Osteoblast (primary cell): ENCODE data around the gene SMOC1. TPM values are rescaled to one million over a fixed set of nuclear protein-coding genes. Genes with fewer than 3 reads are reported as not detected.
"Not testable (repeated sequence)": the region's sequence is repeated elsewhere in the genome, so short reads cannot be mapped to it uniquely, and the experiment has no call there.

Experiments
- DNase-seq: peaks from one replicate; pipeline ENCODE4 v3.0.0; 2011; ENCODE audit warnings: low spot score, mixed read lengths; ENCODE audit not compliant: insufficient read length; ENCODE audit errors: missing footprints
- H2AFZ ChIP-seq: 2 replicates; pipeline ENCODE4 v1.6.0; 2011; ENCODE audit warnings: mild to moderate bottlenecking, low read length
- H3K27ac ChIP-seq: 2 replicates; pipeline ENCODE4 v1.5.1; 2011; ENCODE audit warnings: mild to moderate bottlenecking, low read depth, low read length, moderate library complexity
- H3K27me3 ChIP-seq: 2 replicates; pipeline ENCODE4 v1.6.0; 2012; ENCODE audit warnings: mild to moderate bottlenecking, control low read depth, inconsistent platforms, low read length, moderate library complexity; ENCODE audit not compliant: insufficient read depth
- H3K36me3 ChIP-seq: 2 replicates; pipeline ENCODE4 v1.5.1; 2011; ENCODE audit warnings: mild to moderate bottlenecking, low read length, control low read depth, moderate library complexity; ENCODE audit not compliant: insufficient read depth
- H3K4me1 ChIP-seq: 2 replicates; pipeline ENCODE4 v1.5.1; 2011; ENCODE audit warnings: mild to moderate bottlenecking, low read length, control low read depth, moderate library complexity; ENCODE audit not compliant: insufficient read depth
- H3K4me2 ChIP-seq: 2 replicates; pipeline ENCODE4 v1.6.0; 2011; ENCODE audit warnings: mild to moderate bottlenecking, low read length; ENCODE audit not compliant: insufficient read depth
- H3K4me3 ChIP-seq: fragments of 200-600 bp; sonication (generic); 3 replicates; pipeline ENCODE4 v1.5.1; 2012; ENCODE audit warnings: mild to moderate bottlenecking, low read length, inconsistent platforms; ENCODE audit not compliant: insufficient read depth
- H3K79me2 ChIP-seq: 2 replicates; pipeline ENCODE4 v1.6.0; 2012; ENCODE audit warnings: mild to moderate bottlenecking, low read length, control low read depth, inconsistent platforms; ENCODE audit not compliant: insufficient read depth
- H3K9me3 ChIP-seq: 2 replicates; pipeline ENCODE4 v1.5.1; 2011; ENCODE audit warnings: low read depth, low read length, control low read depth
- H4K20me1 ChIP-seq: 2 replicates; pipeline ENCODE4 v1.6.0; 2012; ENCODE audit warnings: mild to moderate bottlenecking, low read length, control low read depth; ENCODE audit not compliant: insufficient read depth
- total RNA-seq: library from RNA; depleted of rRNA; stranded (reverse); fragments of >200 nt; gene quantifications from 2 replicates; pipeline ENCODE4 v1.2.3, GENCODE V29; 2012
- TF ChIP-seq, protein P1 (sequence below): IDR thresholded peaks from 2 replicates; pipeline ENCODE4 v1.5.1; 2011; ENCODE audit warnings: mild to moderate bottlenecking, low read depth, low read length, moderate library complexity; ENCODE audit errors: extremely low read depth

The SMOC1 gene
- total RNA-seq, 1 donor, result 25.7 TPM

DNA sequence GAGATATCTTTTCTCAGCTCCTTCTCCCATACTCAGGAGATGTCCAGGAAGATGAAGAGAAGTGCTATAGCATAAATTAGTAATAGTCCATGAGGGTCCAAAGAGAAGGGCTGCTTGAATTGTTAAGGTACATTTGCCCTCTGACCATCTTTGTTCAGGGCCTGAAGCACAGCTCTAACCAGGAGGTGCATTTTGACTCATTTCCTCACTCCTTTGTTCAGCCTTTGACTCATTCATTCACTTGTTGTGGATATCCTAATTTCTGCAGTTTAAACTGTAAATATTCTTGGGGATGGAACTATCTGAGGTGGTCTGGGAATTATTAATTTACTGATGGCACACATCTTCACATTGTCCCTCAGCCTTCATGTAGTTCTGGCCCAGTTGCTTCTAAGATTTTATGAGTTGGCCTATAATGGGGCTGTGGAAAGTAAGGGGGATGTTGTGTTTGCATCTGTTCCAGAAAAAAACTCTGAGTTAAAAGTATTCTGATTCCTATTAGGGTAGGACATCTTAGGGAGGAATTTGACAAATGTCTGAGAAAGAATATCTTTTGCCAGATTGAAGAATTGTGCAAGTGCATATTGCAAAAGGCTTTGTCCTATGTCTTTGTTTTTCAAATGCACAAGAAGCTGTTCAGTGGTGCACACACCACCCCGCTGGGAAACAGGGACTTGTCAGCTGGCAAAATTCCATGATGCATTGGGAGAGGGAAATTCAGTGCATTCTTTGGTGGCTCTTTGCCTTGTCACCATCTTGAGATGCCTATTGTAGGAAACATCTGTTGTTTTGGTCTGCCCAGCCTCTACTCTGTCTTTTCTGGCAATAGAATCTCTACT, 22.1 kb downstream of the SMOC1 start:
- H3K4me3 ChIP-seq, result no peak overlapping the region
- no peaks in the 10 kb centered on the region for H3K79me2 ChIP-seq
- TF ChIP-seq, protein P1, sequence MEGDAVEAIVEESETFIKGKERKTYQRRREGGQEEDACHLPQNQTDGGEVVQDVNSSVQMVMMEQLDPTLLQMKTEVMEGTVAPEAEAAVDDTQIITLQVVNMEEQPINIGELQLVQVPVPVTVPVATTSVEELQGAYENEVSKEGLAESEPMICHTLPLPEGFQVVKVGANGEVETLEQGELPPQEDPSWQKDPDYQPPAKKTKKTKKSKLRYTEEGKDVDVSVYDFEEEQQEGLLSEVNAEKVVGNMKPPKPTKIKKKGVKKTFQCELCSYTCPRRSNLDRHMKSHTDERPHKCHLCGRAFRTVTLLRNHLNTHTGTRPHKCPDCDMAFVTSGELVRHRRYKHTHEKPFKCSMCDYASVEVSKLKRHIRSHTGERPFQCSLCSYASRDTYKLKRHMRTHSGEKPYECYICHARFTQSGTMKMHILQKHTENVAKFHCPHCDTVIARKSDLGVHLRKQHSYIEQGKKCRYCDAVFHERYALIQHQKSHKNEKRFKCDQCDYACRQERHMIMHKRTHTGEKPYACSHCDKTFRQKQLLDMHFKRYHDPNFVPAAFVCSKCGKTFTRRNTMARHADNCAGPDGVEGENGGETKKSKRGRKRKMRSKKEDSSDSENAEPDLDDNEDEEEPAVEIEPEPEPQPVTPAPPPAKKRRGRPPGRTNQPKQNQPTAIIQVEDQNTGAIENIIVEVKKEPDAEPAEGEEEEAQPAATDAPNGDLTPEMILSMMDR, result no peak
- H3K27me3 ChIP-seq, result no peaks in the 10 kb centered on the region
- no peaks in the 10 kb centered on the region for H3K36me3 ChIP-seq
- H4K20me1 ChIP-seq, result no peaks in the 10 kb centered on the region
- no peak overlapping the region for H3K27ac ChIP-seq
- no peaks in the 10 kb centered on the region for H3K9me3 ChIP-seq
- peaks cover 7% of the 10 kb centered on the region for H3K4me1 ChIP-seq
- H2AFZ ChIP-seq, result peak overlapping the region; percentile 20
- peak; percentile 81 for DNase-seq
- no peak overlapping the region for H3K4me2 ChIP-seq

GRCh38 chr14:69903046-69903445, 23.8 kb downstream of the SMOC1 start:
- H3K36me3 ChIP-seq, H3K79me2 ChIP-seq, H3K27me3 ChIP-seq, H3K4me3 ChIP-seq, DNase-seq, H3K4me2 ChIP-seq, H3K27ac ChIP-seq, H3K9me3 ChIP-seq, H3K4me1 ChIP-seq, H2AFZ ChIP-seq, H4K20me1 ChIP-seq: not testable (repeated sequence)

- no peaks in the 10 kb centered on the region for H4K20me1 ChIP-seq
- no peak overlapping the region for H3K4me3 ChIP-seq
- H3K4me1 ChIP-seq, result peaks cover 7% of the 10 kb centered on the region
- no peaks in the 10 kb centered on the region for H3K36me3 ChIP-seq
- DNase-seq, result no peak
- H3K27me3 ChIP-seq, result no peaks in the 10 kb centered on the region
- H2AFZ ChIP-seq, result no peak overlapping the region
- H3K79me2 ChIP-seq, result no peaks in the 10 kb centered on the region
- TF ChIP-seq, protein P1, result no peak
- H3K9me3 ChIP-seq, result no peaks in the 10 kb centered on the region
- H3K27ac ChIP-seq, result no peak overlapping the region
- H3K4me2 ChIP-seq, result no peak overlapping the region
Observed at GRCh38 chr14:69904246-69904645, 25.0 kb downstream of the SMOC1 start.

GRCh38 chr14:69906201-69906600, 27.0 kb downstream of the SMOC1 start:
- Histone ChIP-seq H2AFZ (no peak overlapping the region), H3K4me3 (no peak overlapping the region), H3K27ac (no peak overlapping the region), H3K4me2 (no peak overlapping the region), H3K79me2 (no peaks in the 10 kb centered on the region), H3K9me3 (no peaks in the 10 kb centered on the region), H3K27me3 (no peaks in the 10 kb centered on the region), H4K20me1 (no peaks in the 10 kb centered on the region), H3K36me3 (no peaks in the 10 kb centered on the region), H3K4me1 (peaks cover under 1% of the 10 kb centered on the region)
- TF ChIP-seq, protein P1, result no peak
- no peak for DNase-seq
